ENCODE results near the gene PBXIP1. TPM values are rescaled to one million over a fixed set of nuclear protein-coding genes. Genes with fewer than 3 reads are reported as not detected.

Gene PBXIP1
- total RNA-seq, 1 experiment from 2014 or later = 26.5 TPM

GRCh38 chr1:154967331-154967950, 11.5 kb upstream of the PBXIP1 start:
- ATAC-seq (no peak), DNase-seq (ENCODE audit: low spot score) (no peak)
- Mint-ChIP-seq H3K27ac (no peak overlapping the region), H3K27me3 (ENCODE audit: low read depth) (no peaks in the 10 kb centered on the region), H3K36me3 (peaks cover 48% of the 10 kb centered on the region), H3K4me3 (no peak overlapping the region), H3K9me3 (no peaks in the 10 kb centered on the region), H3K4me1 (peaks cover 46% of the 10 kb centered on the region)
- CTCF ChIA-PET = interaction anchor here (8.3 kb wide), 1 partner anchor 30 kb away, joined by 176 read pairs; the partner anchor contains the start of genes LENEP and ZBTB7B
- POLR2A ChIA-PET = interaction anchor here (1.0 to 7.3 kb wide), 2 partner anchors 11 to 31 kb away, joined by 3 to 176 read pairs; partner anchors contain the start of genes LENEP and ZBTB7B
- no peak for TF ChIP-seq ZBTB43 (CRISPR knock-in tag; IDR thresholded peaks at IDR 0.05)
- TF ChIP-seq FOXP1 (CRISPR knock-in tag; IDR thresholded peaks at IDR 0.05; ENCODE audit: borderline replicate concordance) = peak; percentile 39; the same call in 1 of the 2 replicates

GRCh38 chr1:154966111-154966510, 10.2 kb upstream of the PBXIP1 start:
- POLR2A ChIA-PET = no interaction called here
- peaks cover 49% of the 10 kb centered on the region for H3K36me3 Mint-ChIP-seq
- H3K27me3 Mint-ChIP-seq (ENCODE audit: low read depth) = no peaks in the 10 kb centered on the region
- DNase-seq (ENCODE audit: low spot score) = no peak
- no peak overlapping the region for H3K27ac Mint-ChIP-seq
- H3K4me1 Mint-ChIP-seq = peaks cover 38% of the 10 kb centered on the region
- H3K4me3 Mint-ChIP-seq = no peak overlapping the region
- TF ChIP-seq ZNF232 (CRISPR knock-in tag; IDR thresholded peaks at IDR 0.05) (no peak), NFE2L1 (CRISPR knock-in tag; IDR thresholded peaks at IDR 0.05) (no peak)
- H3K9me3 Mint-ChIP-seq = no peaks in the 10 kb centered on the region
- CTCF ChIA-PET = interaction anchor here (8.3 kb wide), 1 partner anchor 32 kb away, joined by 176 read pairs; the partner anchor contains the start of genes LENEP and ZBTB7B
- no peak for ATAC-seq

GRCh38 chr1:154964359-154964758, 8.5 kb upstream of the PBXIP1 start:
- H3K27ac Mint-ChIP-seq = no peak overlapping the region
- CTCF ChIA-PET = no interaction called here
- POLR2A ChIA-PET = interaction anchor here (1.4 to 1.5 kb wide), 2 partner anchors 9 to 30 kb away, joined by 4 read pairs; no protein-coding TSS in a partner anchor
- TF ChIP-seq NFYB (CRISPR knock-in tag; conservative IDR thresholded peaks at IDR 0.05; ENCODE audit: low read depth) (no peak), HMGXB4 (CRISPR knock-in tag; IDR thresholded peaks at IDR 0.05) (no peak), ZNF671 (CRISPR knock-in tag; IDR thresholded peaks at IDR 0.05) (no peak), MXD4 (CRISPR knock-in tag; IDR thresholded peaks at IDR 0.05; ENCODE audit: borderline replicate concordance) (no peak), ZNF219 (CRISPR knock-in tag; IDR thresholded peaks at IDR 0.05; ENCODE audit: borderline replicate concordance) (no peak), TEAD1 (CRISPR knock-in tag; IDR thresholded peaks at IDR 0.05) (no peak), KAT7 (CRISPR knock-in tag; IDR thresholded peaks at IDR 0.05; ENCODE audit: borderline replicate concordance) (no peak), GRHL2 (CRISPR knock-in tag; IDR thresholded peaks at IDR 0.05; ENCODE audit: insufficient replicate concordance, severe bottlenecking) (no peak), ZNF532 (CRISPR knock-in tag; IDR thresholded peaks at IDR 0.05; ENCODE audit: borderline replicate concordance) (no peak), JAZF1 (CRISPR knock-in tag; IDR thresholded peaks at IDR 0.05) (no peak), ZNF138 (CRISPR knock-in tag; conservative IDR thresholded peaks at IDR 0.05) (no peak)
- no peaks in the 10 kb centered on the region for H3K27me3 Mint-ChIP-seq (ENCODE audit: low read depth)
- peaks cover 57% of the 10 kb centered on the region for H3K36me3 Mint-ChIP-seq
- H3K4me1 Mint-ChIP-seq = peaks cover 37% of the 10 kb centered on the region
- no peak overlapping the region for H3K4me3 Mint-ChIP-seq
- DNase-seq (ENCODE audit: low spot score) (no peak), ATAC-seq (no peak)
- no peaks in the 10 kb centered on the region for H3K9me3 Mint-ChIP-seq

Data from WTC11 (cell line).